ENCODE results near the gene ALKBH2.
"Not testable (repeated sequence)": the region's sequence is repeated elsewhere in the genome, so short reads cannot be mapped to it uniquely, and the experiment has no call there.

DNA sequence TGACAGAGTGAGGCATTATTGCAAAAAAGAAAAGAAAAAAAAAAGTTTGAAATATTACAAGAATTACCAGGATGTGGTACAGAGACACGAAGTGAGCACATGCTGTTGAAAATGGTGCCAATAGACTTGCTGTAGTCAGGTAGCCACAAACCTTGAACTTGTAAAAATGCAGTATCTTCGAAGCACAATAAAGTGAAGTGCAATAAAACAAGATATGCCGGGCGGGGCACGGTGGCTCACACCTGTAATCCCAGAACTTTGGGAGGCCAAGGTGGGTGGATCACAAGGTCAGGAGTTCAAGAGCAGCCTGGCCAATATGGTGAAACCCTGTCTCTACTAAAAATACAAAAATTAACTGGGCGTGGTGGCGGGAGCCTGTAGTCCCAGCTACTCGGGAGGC lies 43.5 kb downstream of the ALKBH2 start:
- TF ChIP-seq CTCF, POLR2A (IDR thresholded peaks at IDR 0.05): not testable (repeated sequence)
